H1 (cell line): ENCODE results near the gene EMID1. TPM values are rescaled to one million over a fixed set of nuclear protein-coding genes. Genes with fewer than 3 reads are reported as not detected.

ENCODE experiments used
- BRCA1 ChIP-seq: IDR thresholded peaks from 2 replicates; pipeline ENCODE4 v1.6.1; 2012; ENCODE audit warnings: low read depth, low read length, improper control_type of control experiment
- CTBP2 ChIP-seq: IDR thresholded peaks from 2 replicates; pipeline ENCODE4 v1.7.0; 2011; ENCODE audit warnings: borderline replicate concordance, mild to moderate bottlenecking, moderate library complexity, mixed read lengths, low read length; ENCODE audit not compliant: insufficient read depth, insufficient read length
- NANOG ChIP-seq: IDR thresholded peaks from 2 replicates; pipeline ENCODE4 v1.6.1; 2011; ENCODE audit warnings: low read length, low read depth, mild to moderate bottlenecking, inconsistent platforms; ENCODE audit not compliant: insufficient read depth, poor library complexity, severe bottlenecking
- POU5F1 ChIP-seq: IDR thresholded peaks from 2 replicates; pipeline ENCODE4 v1.6.1; 2011; ENCODE audit warnings: low read depth, mild to moderate bottlenecking, low read length, moderate library complexity
- SP4 ChIP-seq: IDR thresholded peaks from 2 replicates; pipeline ENCODE4 v1.6.1; 2012; ENCODE audit warnings: low read length, inconsistent platforms
- polyA plus RNA-seq, 7 experiments: library from polyadenylated mRNA; depleted of rRNA in 3 of 7; stranded (reverse) in 5 of 7; unstranded in 2 of 7; fragments of >200 nt in 5 of 7; fragments of 200-250 nt in 2 of 7; gene quantifications; 1 replicate in 5 of 7; 2 replicates in 1 of 7; 4 replicates in 1 of 7; pipeline versions ENCODE4 v1.2.1 to v1.2.3, GENCODE V29; 2011 to 2013; ENCODE audit warnings: missing spikeins in 2 of 7, mixed read lengths in 2 of 7
- total RNA-seq: library from RNA; stranded (reverse); fragmentation: NEBNext Ultra II Directional; extraction: Animal tissue kit (Norgen Biotek cat#: 25700); gene quantifications from 2 replicates; pipeline ENCODE4 v1.2.1, GENCODE V29; 2021
- TF ChIP-seq, protein P1 (sequence below), 3 experiments: IDR thresholded peaks; 1 replicate in 2 of 3; 2 replicates in 1 of 3; pipeline versions ENCODE4 v1.5.1 to v1.6.1; 2011; ENCODE audit warnings: low read length in 3 of 3, mild to moderate bottlenecking in 3 of 3, inconsistent platforms in 2 of 3, low read depth in 1 of 3, moderate library complexity in 1 of 3; ENCODE audit not compliant: insufficient read depth in 1 of 3; ENCODE audit errors: control extremely low read depth in 1 of 3
- TF ChIP-seq, protein P2 (sequence below): fragments of 300-600 bp; sonication (generic); IDR thresholded peaks from 2 replicates; pipeline ENCODE4 v1.7.1; 2012; ENCODE audit warnings: low read length, moderate library complexity, mild to moderate bottlenecking, inconsistent platforms; ENCODE audit not compliant: insufficient replicate concordance

EMID1 gene
- total and polyA plus RNA-seq, 2 of the 8 experiments (the other 6 are each of a cell fraction or from before 2014, with no cell fraction given): 3.9 to 7.4 TPM

DNA sequence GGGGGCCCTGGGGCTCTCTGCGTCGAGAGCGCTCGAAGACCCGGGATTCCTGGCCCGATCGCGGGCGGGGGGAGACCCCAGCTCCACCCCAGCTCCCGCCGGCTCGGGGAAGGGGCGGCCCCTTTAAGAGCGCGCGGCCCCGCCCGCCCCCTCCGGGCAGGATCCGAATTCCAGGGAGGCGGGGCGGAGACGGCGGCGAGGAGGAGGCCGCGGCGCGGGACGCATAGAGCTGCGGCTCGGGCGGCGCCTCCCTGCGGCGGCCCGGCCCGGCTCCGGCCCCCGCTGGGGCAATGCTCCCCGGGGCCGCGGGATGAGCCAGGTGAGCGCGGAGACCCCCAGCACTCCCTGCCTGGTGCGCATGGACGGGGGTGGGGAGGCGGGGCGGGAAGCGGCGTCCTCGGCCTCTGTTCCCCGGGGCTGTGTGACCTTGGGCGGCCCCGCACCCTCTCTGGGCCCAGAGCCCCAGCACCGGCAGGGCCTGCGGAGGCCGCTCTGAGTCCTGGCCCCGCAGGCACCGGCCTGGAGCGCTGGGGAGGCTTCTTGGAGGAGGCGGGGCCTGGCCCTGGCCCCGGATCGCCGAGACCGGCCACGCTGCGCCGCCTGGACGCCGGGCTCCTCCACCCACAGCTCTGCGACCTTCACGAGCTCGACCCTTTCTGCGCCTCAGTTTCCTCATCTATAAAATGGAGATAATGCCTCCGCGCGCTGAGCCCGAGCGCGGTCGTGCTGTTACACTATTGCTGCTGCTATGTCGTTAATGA is 101.3 kb downstream of the EMID1 start (continued):
- TF ChIP-seq, protein P1, sequence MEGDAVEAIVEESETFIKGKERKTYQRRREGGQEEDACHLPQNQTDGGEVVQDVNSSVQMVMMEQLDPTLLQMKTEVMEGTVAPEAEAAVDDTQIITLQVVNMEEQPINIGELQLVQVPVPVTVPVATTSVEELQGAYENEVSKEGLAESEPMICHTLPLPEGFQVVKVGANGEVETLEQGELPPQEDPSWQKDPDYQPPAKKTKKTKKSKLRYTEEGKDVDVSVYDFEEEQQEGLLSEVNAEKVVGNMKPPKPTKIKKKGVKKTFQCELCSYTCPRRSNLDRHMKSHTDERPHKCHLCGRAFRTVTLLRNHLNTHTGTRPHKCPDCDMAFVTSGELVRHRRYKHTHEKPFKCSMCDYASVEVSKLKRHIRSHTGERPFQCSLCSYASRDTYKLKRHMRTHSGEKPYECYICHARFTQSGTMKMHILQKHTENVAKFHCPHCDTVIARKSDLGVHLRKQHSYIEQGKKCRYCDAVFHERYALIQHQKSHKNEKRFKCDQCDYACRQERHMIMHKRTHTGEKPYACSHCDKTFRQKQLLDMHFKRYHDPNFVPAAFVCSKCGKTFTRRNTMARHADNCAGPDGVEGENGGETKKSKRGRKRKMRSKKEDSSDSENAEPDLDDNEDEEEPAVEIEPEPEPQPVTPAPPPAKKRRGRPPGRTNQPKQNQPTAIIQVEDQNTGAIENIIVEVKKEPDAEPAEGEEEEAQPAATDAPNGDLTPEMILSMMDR (IDR thresholded peaks at IDR 0.05; ENCODE audit: control extremely low read depth in 1 of 3, insufficient read depth in 1 of 3, low read depth in 1 of 3, low read length in 3 of 3): no peak
- no peak for TF ChIP-seq POU5F1
- no peak for TF ChIP-seq NANOG
- TF ChIP-seq, protein P2, sequence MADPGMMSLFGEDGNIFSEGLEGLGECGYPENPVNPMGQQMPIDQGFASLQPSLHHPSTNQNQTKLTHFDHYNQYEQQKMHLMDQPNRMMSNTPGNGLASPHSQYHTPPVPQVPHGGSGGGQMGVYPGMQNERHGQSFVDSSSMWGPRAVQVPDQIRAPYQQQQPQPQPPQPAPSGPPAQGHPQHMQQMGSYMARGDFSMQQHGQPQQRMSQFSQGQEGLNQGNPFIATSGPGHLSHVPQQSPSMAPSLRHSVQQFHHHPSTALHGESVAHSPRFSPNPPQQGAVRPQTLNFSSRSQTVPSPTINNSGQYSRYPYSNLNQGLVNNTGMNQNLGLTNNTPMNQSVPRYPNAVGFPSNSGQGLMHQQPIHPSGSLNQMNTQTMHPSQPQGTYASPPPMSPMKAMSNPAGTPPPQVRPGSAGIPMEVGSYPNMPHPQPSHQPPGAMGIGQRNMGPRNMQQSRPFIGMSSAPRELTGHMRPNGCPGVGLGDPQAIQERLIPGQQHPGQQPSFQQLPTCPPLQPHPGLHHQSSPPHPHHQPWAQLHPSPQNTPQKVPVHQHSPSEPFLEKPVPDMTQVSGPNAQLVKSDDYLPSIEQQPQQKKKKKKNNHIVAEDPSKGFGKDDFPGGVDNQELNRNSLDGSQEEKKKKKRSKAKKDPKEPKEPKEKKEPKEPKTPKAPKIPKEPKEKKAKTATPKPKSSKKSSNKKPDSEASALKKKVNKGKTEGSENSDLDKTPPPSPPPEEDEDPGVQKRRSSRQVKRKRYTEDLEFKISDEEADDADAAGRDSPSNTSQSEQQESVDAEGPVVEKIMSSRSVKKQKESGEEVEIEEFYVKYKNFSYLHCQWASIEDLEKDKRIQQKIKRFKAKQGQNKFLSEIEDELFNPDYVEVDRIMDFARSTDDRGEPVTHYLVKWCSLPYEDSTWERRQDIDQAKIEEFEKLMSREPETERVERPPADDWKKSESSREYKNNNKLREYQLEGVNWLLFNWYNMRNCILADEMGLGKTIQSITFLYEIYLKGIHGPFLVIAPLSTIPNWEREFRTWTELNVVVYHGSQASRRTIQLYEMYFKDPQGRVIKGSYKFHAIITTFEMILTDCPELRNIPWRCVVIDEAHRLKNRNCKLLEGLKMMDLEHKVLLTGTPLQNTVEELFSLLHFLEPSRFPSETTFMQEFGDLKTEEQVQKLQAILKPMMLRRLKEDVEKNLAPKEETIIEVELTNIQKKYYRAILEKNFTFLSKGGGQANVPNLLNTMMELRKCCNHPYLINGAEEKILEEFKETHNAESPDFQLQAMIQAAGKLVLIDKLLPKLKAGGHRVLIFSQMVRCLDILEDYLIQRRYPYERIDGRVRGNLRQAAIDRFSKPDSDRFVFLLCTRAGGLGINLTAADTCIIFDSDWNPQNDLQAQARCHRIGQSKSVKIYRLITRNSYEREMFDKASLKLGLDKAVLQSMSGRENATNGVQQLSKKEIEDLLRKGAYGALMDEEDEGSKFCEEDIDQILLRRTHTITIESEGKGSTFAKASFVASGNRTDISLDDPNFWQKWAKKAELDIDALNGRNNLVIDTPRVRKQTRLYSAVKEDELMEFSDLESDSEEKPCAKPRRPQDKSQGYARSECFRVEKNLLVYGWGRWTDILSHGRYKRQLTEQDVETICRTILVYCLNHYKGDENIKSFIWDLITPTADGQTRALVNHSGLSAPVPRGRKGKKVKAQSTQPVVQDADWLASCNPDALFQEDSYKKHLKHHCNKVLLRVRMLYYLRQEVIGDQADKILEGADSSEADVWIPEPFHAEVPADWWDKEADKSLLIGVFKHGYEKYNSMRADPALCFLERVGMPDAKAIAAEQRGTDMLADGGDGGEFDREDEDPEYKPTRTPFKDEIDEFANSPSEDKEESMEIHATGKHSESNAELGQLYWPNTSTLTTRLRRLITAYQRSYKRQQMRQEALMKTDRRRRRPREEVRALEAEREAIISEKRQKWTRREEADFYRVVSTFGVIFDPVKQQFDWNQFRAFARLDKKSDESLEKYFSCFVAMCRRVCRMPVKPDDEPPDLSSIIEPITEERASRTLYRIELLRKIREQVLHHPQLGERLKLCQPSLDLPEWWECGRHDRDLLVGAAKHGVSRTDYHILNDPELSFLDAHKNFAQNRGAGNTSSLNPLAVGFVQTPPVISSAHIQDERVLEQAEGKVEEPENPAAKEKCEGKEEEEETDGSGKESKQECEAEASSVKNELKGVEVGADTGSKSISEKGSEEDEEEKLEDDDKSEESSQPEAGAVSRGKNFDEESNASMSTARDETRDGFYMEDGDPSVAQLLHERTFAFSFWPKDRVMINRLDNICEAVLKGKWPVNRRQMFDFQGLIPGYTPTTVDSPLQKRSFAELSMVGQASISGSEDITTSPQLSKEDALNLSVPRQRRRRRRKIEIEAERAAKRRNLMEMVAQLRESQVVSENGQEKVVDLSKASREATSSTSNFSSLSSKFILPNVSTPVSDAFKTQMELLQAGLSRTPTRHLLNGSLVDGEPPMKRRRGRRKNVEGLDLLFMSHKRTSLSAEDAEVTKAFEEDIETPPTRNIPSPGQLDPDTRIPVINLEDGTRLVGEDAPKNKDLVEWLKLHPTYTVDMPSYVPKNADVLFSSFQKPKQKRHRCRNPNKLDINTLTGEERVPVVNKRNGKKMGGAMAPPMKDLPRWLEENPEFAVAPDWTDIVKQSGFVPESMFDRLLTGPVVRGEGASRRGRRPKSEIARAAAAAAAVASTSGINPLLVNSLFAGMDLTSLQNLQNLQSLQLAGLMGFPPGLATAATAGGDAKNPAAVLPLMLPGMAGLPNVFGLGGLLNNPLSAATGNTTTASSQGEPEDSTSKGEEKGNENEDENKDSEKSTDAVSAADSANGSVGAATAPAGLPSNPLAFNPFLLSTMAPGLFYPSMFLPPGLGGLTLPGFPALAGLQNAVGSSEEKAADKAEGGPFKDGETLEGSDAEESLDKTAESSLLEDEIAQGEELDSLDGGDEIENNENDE: no peak
- TF ChIP-seq CTBP2: no peak
- no peak for TF ChIP-seq SP4
- TF ChIP-seq BRCA1: no peak
